Midbrain (tissue), 1 donor: ENCODE measurements around the gene ALDH1L1.
"Not testable (repeated sequence)": the region's sequence is repeated elsewhere in the genome, so short reads cannot be mapped to it uniquely, and the experiment has no call there.

Source experiments
- DNase-seq: peaks from one replicate; lab custom pipeline; 2025; lab: John Stamatoyannopoulos, UW

The ALDH1L1 gene

GRCh38 chr3:126083511-126083912 lies 96.9 kb downstream of the ALDH1L1 start:
- peak; percentile 36 for DNase-seq

- no peak for DNase-seq
Measured at GRCh38 chr3:126083138-126083445, 97.3 kb downstream of the ALDH1L1 start.

- no peak for DNase-seq
Measured at GRCh38 chr3:126082362-126083137, 97.8 kb downstream of the ALDH1L1 start.

- no peak for DNase-seq
Measured at GRCh38 chr3:126081618-126082361, 98.6 kb downstream of the ALDH1L1 start.

GRCh38 chr3:126080970-126081369 lies 99.4 kb downstream of the ALDH1L1 start:
- DNase-seq: no peak

GRCh38 chr3:126078866-126079265 lies 101.5 kb downstream of the ALDH1L1 start:
- no peak for DNase-seq

GRCh38 chr3:126077754-126078153 lies 102.6 kb downstream of the ALDH1L1 start:
- DNase-seq: no peak

- DNase-seq: no peak
Measured at GRCh38 chr3:126076140-126076539, 104.2 kb downstream of the ALDH1L1 start.

GRCh38 chr3:126070146-126070545 lies 110.2 kb downstream of the ALDH1L1 start:
- DNase-seq: no peak

GRCh38 chr3:126067959-126068358 lies 112.4 kb downstream of the ALDH1L1 start:
- DNase-seq: no peak

GRCh38 chr3:126066676-126067075 lies 113.7 kb downstream of the ALDH1L1 start:
- DNase-seq: not testable (repeated sequence)

- DNase-seq: no peak
Measured at GRCh38 chr3:126065876-126066275, 114.5 kb downstream of the ALDH1L1 start.

- no peak for DNase-seq
Measured at GRCh38 chr3:126064627-126065258, 115.6 kb downstream of the ALDH1L1 start.

- DNase-seq: no peak
Measured at GRCh38 chr3:126063358-126063965, 116.9 kb downstream of the ALDH1L1 start.

GRCh38 chr3:126061301-126062032 lies 118.9 kb downstream of the ALDH1L1 start:
- no peak for DNase-seq

GRCh38 chr3:126060613-126061145 lies 119.7 kb downstream of the ALDH1L1 start:
- no peak for DNase-seq

- DNase-seq: no peak
Measured at GRCh38 chr3:126058666-126059065, 121.7 kb downstream of the ALDH1L1 start.

- DNase-seq: no peak
Measured at GRCh38 chr3:126057936-126058335, 122.5 kb downstream of the ALDH1L1 start.

GRCh38 chr3:126057501-126057819 lies 122.9 kb downstream of the ALDH1L1 start:
- no peak for DNase-seq

- DNase-seq: no peak
Measured at GRCh38 chr3:126056681-126057500, 123.5 kb downstream of the ALDH1L1 start.

- DNase-seq: no peak
Measured at GRCh38 chr3:126056088-126056487, 124.3 kb downstream of the ALDH1L1 start.
